Neural cell (in vitro differentiated cells): Measurements from ENCODE around the gene DNAJC11.
"Not testable (repeated sequence)": the region's sequence is repeated elsewhere in the genome, so short reads cannot be mapped to it uniquely, and the experiment has no call there.

Source experiments
- CTCF ChIP-seq: fragments of 450-650 bp; IDR thresholded peaks from 2 replicates; pipeline ENCODE4 v1.5.1; 2014; ENCODE audit warnings: antibody characterized with exemption, mild to moderate bottlenecking, moderate library complexity; ENCODE audit not compliant: poor library complexity, severe bottlenecking
- TAF1 ChIP-seq: IDR thresholded peaks from 2 replicates; pipeline ENCODE4 v1.6.1; 2012; ENCODE audit warnings: low read depth

GRCh38 chr1:6742676-6743188 lies 41.1 kb upstream of the DNAJC11 start:
- not testable (repeated sequence) for TF ChIP-seq TAF1, CTCF
